IMR-90 (cell line): Measurements from ENCODE around the gene PGBD4. TPM values are rescaled to one million over a fixed set of nuclear protein-coding genes. Genes with fewer than 3 reads are reported as not detected.

Source experiments
- ATAC-seq: fragments of 200-7000 bp; cut with Tn5 transposase; 2 replicates; pipeline ENCODE4 v1.9.1; 2020; ENCODE audit warnings: low read depth, mild to moderate bottlenecking, moderate library complexity
- BruUV-seq: library from RNA; stranded (reverse); fragments of 400-500 nt; replicated peaks from 2 replicates; lab custom pipeline; 2021; lab: Mats Ljungman, UMichigan
- CTCF ChIA-PET: fragments of 300-600 bp; formaldehyde crosslinking; extraction: SDS; loops from one replicate; lab custom pipeline; 2021; ENCODE audit warnings: antibody characterized with exemption; lab: Yijun Ruan, JAX
- POLR2A ChIA-PET: fragments of 300-600 bp; sonication (Branson Sonifier 250); formaldehyde crosslinking; loops from one replicate; lab custom pipeline; 2022; ENCODE audit warnings: antibody characterized with exemption; ENCODE audit not compliant: unreplicated experiment; lab: Charles Lee
- DNase-seq: peaks from one replicate; pipeline ENCODE4 v3.0.0; 2013
- H2AFZ ChIP-seq: replicated peaks from 2 replicates; pipeline ENCODE3; 2013; ENCODE audit warnings: low read length, mild to moderate bottlenecking; ENCODE audit not compliant: poor library complexity
- H2AK5ac ChIP-seq: 2 replicates; pipeline ENCODE4 v1.6.1; 2013; ENCODE audit warnings: low read depth, low read length, inconsistent platforms
- H2AK9ac ChIP-seq: replicated peaks from 2 replicates; pipeline ENCODE3; 2013; ENCODE audit warnings: mild to moderate bottlenecking, low read depth, low read length, moderate library complexity; ENCODE audit not compliant: poor library complexity
- H2BK120ac ChIP-seq: 2 replicates; pipeline ENCODE4 v1.6.1; 2013; ENCODE audit warnings: low read depth, low read length, inconsistent platforms
- H2BK15ac ChIP-seq: 3 replicates; pipeline ENCODE4 v1.6.1; 2013; ENCODE audit warnings: low read depth, low read length, inconsistent platforms
- H2BK20ac ChIP-seq: 2 replicates; pipeline ENCODE4 v1.6.1; 2013; ENCODE audit warnings: low read depth, mild to moderate bottlenecking, inconsistent platforms, low read length, moderate library complexity
- H2BK5ac ChIP-seq: 2 replicates; pipeline ENCODE4 v1.6.1; 2013; ENCODE audit warnings: mild to moderate bottlenecking, low read depth, low read length, inconsistent platforms; ENCODE audit not compliant: poor library complexity, severe bottlenecking
- H3K14ac ChIP-seq: replicated peaks from 2 replicates; pipeline ENCODE4 v1.6.1; 2013; ENCODE audit warnings: low read depth, low read length, inconsistent platforms
- H3K18ac ChIP-seq: 2 replicates; pipeline ENCODE4 v1.6.1; 2013; ENCODE audit warnings: low read depth, low read length, control low read depth
- H3K23ac ChIP-seq: 2 replicates; pipeline ENCODE4 v1.6.1; 2013; ENCODE audit warnings: low read depth, low read length, inconsistent platforms
- H3K27ac ChIP-seq: 2 replicates; pipeline ENCODE4 v1.5.1; 2013; ENCODE audit warnings: mild to moderate bottlenecking, control low read depth, low read length; ENCODE audit not compliant: insufficient read depth
- H3K27me3 ChIP-seq: 2 replicates; pipeline ENCODE4 v1.6.1; 2013; ENCODE audit warnings: low read length; ENCODE audit not compliant: control insufficient read depth, insufficient read depth
- H3K36me3 ChIP-seq: 2 replicates; pipeline ENCODE4 v1.6.1; 2013; ENCODE audit warnings: low read length, mixed read lengths; ENCODE audit not compliant: control insufficient read depth, insufficient read depth
- H3K4ac ChIP-seq: 2 replicates; pipeline ENCODE4 v1.6.1; 2013; ENCODE audit warnings: low read depth, low read length, inconsistent platforms
- H3K4me1 ChIP-seq: 2 replicates; pipeline ENCODE4 v1.6.1; 2013; ENCODE audit warnings: low read length, mixed read lengths; ENCODE audit not compliant: control insufficient read depth, insufficient read depth
- H3K4me2 ChIP-seq: 2 replicates; pipeline ENCODE4 v1.6.1; 2013; ENCODE audit warnings: low read depth, mild to moderate bottlenecking, control low read depth, low read length, moderate library complexity
- H3K4me3 ChIP-seq: 2 replicates; pipeline ENCODE4 v1.5.1; 2013; ENCODE audit warnings: low read depth, mild to moderate bottlenecking, control low read depth, low read length, moderate library complexity; ENCODE audit not compliant: insufficient read depth
- H3K56ac ChIP-seq: 2 replicates; pipeline ENCODE4 v1.6.1; 2013; ENCODE audit warnings: low read length, inconsistent platforms; ENCODE audit not compliant: insufficient read depth; ENCODE audit errors: extremely low read depth
- H3K79me1 ChIP-seq, 2 experiments: 2 replicates each; pipeline ENCODE4 v1.6.1; 2013; ENCODE audit warnings: low read length in 2 of 2, inconsistent platforms in 1 of 2, low read depth in 1 of 2
- H3K9ac ChIP-seq: 2 replicates; pipeline ENCODE4 v1.6.1; 2013; ENCODE audit warnings: low read depth, low read length, control low read depth
- H3K9me1 ChIP-seq: 2 replicates; pipeline ENCODE4 v1.6.1; 2013; ENCODE audit warnings: low read length, inconsistent platforms; ENCODE audit not compliant: insufficient read depth
- H3K9me3 ChIP-seq: 2 replicates; pipeline ENCODE4 v1.6.1; 2013; ENCODE audit warnings: low read length; ENCODE audit not compliant: control insufficient read depth, insufficient read depth
- H4K20me1 ChIP-seq: 2 replicates; pipeline ENCODE4 v1.6.1; 2013; ENCODE audit warnings: low read length, inconsistent platforms; ENCODE audit not compliant: insufficient read depth
- H4K5ac ChIP-seq: 2 replicates; pipeline ENCODE4 v1.6.1; 2013; ENCODE audit warnings: mild to moderate bottlenecking, low read depth, low read length, control low read depth
- H4K8ac ChIP-seq, 2 experiments: 2 replicates each; pipeline ENCODE4 v1.6.1; 2013; ENCODE audit warnings: low read depth in 2 of 2, low read length in 2 of 2, control low read depth in 1 of 2, inconsistent platforms in 1 of 2
- H4K91ac ChIP-seq: 2 replicates; pipeline ENCODE4 v1.6.1; 2013; ENCODE audit warnings: low read depth, low read length, inconsistent platforms; ENCODE audit not compliant: insufficient read depth
- CHD1 ChIP-seq: IDR thresholded peaks from 2 replicates; pipeline ENCODE4 v1.6.1; 2012; ENCODE audit warnings: low read depth, low read length, improper control_type of control experiment
- MAFK ChIP-seq: IDR thresholded peaks from 2 replicates; pipeline ENCODE4 v1.6.1; 2012; ENCODE audit warnings: low read depth, low read length, improper control_type of control experiment
- MXI1 ChIP-seq: IDR thresholded peaks from 2 replicates; pipeline ENCODE4 v1.6.1; 2012; ENCODE audit warnings: low read depth, mild to moderate bottlenecking, low read length, moderate library complexity, borderline replicate concordance
- RFX5 ChIP-seq: IDR thresholded peaks from 2 replicates; pipeline ENCODE4 v1.8.0; 2012; ENCODE audit warnings: low read depth, mild to moderate bottlenecking, low read length, moderate library complexity
- SMC3 ChIP-seq: fragments of 150-350 bp; IDR thresholded peaks from 2 replicates; pipeline ENCODE4 v1.6.1; 2016; ENCODE audit warnings: low read depth, mild to moderate bottlenecking, antibody characterized with exemption, low read length, moderate library complexity
- WGBS, 2 experiments: methylation state at CpG; one replicate each; pipeline versions ENCODE4 v1.1.5 to v1.1.7; 2013; ENCODE audit warnings: missing lambda C conversion rate in 2 of 2; ENCODE audit not compliant: insufficient read length in 1 of 2; ENCODE audit errors: extremely low coverage in 2 of 2; 5-methylcytosine and 5-hydroxymethylcytosine counted together
- dilution Hi-C: fragments of 300-500 bp; cut with HindIII; formaldehyde crosslinking; loops from one replicate; pipeline ENCODE4 v1.14.3; 2018; ENCODE audit warnings: low sequenced_read_pairs; ENCODE audit not compliant: unreplicated experiment
- in situ Hi-C: fragments of 300-500 bp; cut with MboI; formaldehyde crosslinking; loops from 3 replicates; pipeline ENCODE4 v1.14.3; 2019; ENCODE audit warnings: low sequenced_read_pairs, inconsistent platforms, mixed read lengths
- intact Hi-C: fragments of 100-400 bp; cut with micrococcal nuclease; formaldehyde crosslinking; loops from 2 replicates; pipeline ENCODE4 v1.10.0; 2022
- polyA plus RNA-seq, 3 experiments: library from polyadenylated mRNA; depleted of rRNA; stranded (reverse); fragments of >200 nt; gene quantifications; 2 replicates each; pipeline ENCODE4 v1.2.3, GENCODE V29; 2012; ENCODE audit warnings: low replicate concordance in 1 of 3
- total RNA-seq: library from RNA; depleted of rRNA; stranded (reverse); fragments of >200 nt; gene quantifications from 2 replicates; pipeline ENCODE4 v1.2.3, GENCODE V29; 2012
- TF ChIP-seq, protein P1 (sequence below): fragments of 150-350 bp; IDR thresholded peaks from 2 replicates; pipeline ENCODE4 v1.6.1; 2016; ENCODE audit warnings: low read depth, mild to moderate bottlenecking, low read length, moderate library complexity, borderline replicate concordance

PGBD4 gene
- total and polyA plus RNA-seq, 2 of the 4 experiments (the other 2 are of a cell fraction): 0.89 to 1.3 TPM

DNA sequence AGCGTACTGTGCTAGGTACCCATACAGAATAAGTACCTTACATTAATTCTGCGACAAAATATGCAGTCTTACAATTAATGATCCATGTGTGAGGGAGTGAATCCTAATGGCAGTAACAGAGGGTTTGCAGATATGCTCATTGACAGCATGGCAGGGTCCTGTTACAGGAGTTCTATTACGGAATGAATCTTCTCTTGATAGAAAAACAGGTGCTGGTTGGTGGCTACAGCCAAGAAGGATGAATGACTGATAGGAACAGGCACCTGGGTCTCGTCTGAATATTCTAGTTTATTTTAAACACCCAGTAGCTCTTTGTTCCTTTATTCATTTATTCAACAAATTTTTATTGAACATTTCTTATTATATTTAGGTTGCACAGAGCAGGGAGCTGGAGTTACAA, 22.8 kb downstream of the PGBD4 start:
- 100% methylated on average over 1 of the region's 4 CpGs; no CpG with 5 or more reads in 1 of the 2 experiments for WGBS, 2 experiments
- Histone ChIP-seq H2AK9ac (no peak overlapping the region), H3K9me1 (no peaks in the 10 kb centered on the region; the same call in 1 of the 2 replicates), H2BK120ac (no peak overlapping the region), H3K4ac (no peak overlapping the region), H4K5ac (no peak overlapping the region), H4K8ac (no peak overlapping the region), H3K9me3 (no peaks in the 10 kb centered on the region), H3K14ac (no peak overlapping the region), H3K27me3 (no peaks in the 10 kb centered on the region), H3K4me3 (no peak overlapping the region), H2AK5ac (no peak overlapping the region), H4K20me1 (peaks cover 5% of the 10 kb centered on the region; the same call in 1 of the 2 replicates), H3K4me2 (no peak overlapping the region), H2BK5ac (no peak overlapping the region), H3K79me1 (no peaks in the 10 kb centered on the region), H3K18ac (no peak overlapping the region), H3K27ac (no peak overlapping the region), H3K9ac (no peak overlapping the region), H3K4me1 (0 out of 2 replicates have a peak, but pooled peaks cover 1% of the 10 kb centered on the region), H4K91ac (no peak overlapping the region), H3K56ac (no peak overlapping the region), H2AFZ (no peak overlapping the region), H2BK20ac (no peak overlapping the region), H2BK15ac (no peak overlapping the region), H3K23ac (no peak overlapping the region), H3K36me3 (no peaks in the 10 kb centered on the region)
- dilution Hi-C loops: no loop called here
- CTCF ChIA-PET: no interaction called here
- POLR2A ChIA-PET: no interaction called here
- no peak for ATAC-seq
- BruUV-seq: no TSS peak
- no peak for TF ChIP-seq SMC3
- TF ChIP-seq CHD1: no peak
- no peak for TF ChIP-seq MXI1
- TF ChIP-seq RFX5: no peak
- TF ChIP-seq, protein P1, sequence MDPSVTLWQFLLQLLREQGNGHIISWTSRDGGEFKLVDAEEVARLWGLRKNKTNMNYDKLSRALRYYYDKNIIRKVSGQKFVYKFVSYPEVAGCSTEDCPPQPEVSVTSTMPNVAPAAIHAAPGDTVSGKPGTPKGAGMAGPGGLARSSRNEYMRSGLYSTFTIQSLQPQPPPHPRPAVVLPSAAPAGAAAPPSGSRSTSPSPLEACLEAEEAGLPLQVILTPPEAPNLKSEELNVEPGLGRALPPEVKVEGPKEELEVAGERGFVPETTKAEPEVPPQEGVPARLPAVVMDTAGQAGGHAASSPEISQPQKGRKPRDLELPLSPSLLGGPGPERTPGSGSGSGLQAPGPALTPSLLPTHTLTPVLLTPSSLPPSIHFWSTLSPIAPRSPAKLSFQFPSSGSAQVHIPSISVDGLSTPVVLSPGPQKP: no peak
- TF ChIP-seq MAFK: no peak
- no peak for DNase-seq
- in situ Hi-C loops: loop anchor here (25.0 kb wide), 1 partner anchor 463 kb away; the partner anchor contains the start of gene GOLGA8B
- intact Hi-C loops: no loop called here
